ENCODE measurements around the gene VWA5B2.

Gene VWA5B2

GRCh38 chr3:184236033-184236410 lies 6.6 kb downstream of the VWA5B2 start:
- Histone ChIP-seq H2AFZ (no peak overlapping the region), H3K27ac (no peak overlapping the region), H3K36me3 (ENCODE audit: control insufficient read depth, insufficient read depth, low read length) (no peaks in the 10 kb centered on the region), H3K4me3 (ENCODE audit: low read depth, low read length) (no peak overlapping the region), H3K4me1 (peaks cover 7% of the 10 kb centered on the region), H3K27me3 (ENCODE audit: control insufficient read depth, insufficient read depth, low read length) (no peaks in the 10 kb centered on the region), H3K9me3 (ENCODE audit: control insufficient read depth, low read length) (no peaks in the 10 kb centered on the region), H3K4me2 (ENCODE audit: low read length) (no peak overlapping the region), H3K79me2 (no peaks in the 10 kb centered on the region), H3K9ac (no peak overlapping the region)
- TF ChIP-seq, protein P1, sequence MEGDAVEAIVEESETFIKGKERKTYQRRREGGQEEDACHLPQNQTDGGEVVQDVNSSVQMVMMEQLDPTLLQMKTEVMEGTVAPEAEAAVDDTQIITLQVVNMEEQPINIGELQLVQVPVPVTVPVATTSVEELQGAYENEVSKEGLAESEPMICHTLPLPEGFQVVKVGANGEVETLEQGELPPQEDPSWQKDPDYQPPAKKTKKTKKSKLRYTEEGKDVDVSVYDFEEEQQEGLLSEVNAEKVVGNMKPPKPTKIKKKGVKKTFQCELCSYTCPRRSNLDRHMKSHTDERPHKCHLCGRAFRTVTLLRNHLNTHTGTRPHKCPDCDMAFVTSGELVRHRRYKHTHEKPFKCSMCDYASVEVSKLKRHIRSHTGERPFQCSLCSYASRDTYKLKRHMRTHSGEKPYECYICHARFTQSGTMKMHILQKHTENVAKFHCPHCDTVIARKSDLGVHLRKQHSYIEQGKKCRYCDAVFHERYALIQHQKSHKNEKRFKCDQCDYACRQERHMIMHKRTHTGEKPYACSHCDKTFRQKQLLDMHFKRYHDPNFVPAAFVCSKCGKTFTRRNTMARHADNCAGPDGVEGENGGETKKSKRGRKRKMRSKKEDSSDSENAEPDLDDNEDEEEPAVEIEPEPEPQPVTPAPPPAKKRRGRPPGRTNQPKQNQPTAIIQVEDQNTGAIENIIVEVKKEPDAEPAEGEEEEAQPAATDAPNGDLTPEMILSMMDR (IDR thresholded peaks at IDR 0.05), result no peak

GRCh38 chr3:184236636-184237035 lies 7.3 kb downstream of the VWA5B2 start:
- H3K36me3 ChIP-seq (ENCODE audit: control insufficient read depth, insufficient read depth, low read length), result no peaks in the 10 kb centered on the region
- H3K27me3 ChIP-seq (ENCODE audit: control insufficient read depth, insufficient read depth, low read length), result no peaks in the 10 kb centered on the region
- H3K27ac ChIP-seq, result no peak overlapping the region
- no peaks in the 10 kb centered on the region for H3K79me2 ChIP-seq
- TF ChIP-seq, protein P1 (IDR thresholded peaks at IDR 0.05), result no peak
- H2AFZ ChIP-seq, result no peak overlapping the region
- H3K9ac ChIP-seq, result no peak overlapping the region
- no peak overlapping the region for H3K4me2 ChIP-seq (ENCODE audit: low read length)
- no peaks in the 10 kb centered on the region for H3K9me3 ChIP-seq (ENCODE audit: control insufficient read depth, low read length)
- peaks cover 7% of the 10 kb centered on the region for H3K4me1 ChIP-seq
- no peak overlapping the region for H3K4me3 ChIP-seq (ENCODE audit: low read depth, low read length)

DNA sequence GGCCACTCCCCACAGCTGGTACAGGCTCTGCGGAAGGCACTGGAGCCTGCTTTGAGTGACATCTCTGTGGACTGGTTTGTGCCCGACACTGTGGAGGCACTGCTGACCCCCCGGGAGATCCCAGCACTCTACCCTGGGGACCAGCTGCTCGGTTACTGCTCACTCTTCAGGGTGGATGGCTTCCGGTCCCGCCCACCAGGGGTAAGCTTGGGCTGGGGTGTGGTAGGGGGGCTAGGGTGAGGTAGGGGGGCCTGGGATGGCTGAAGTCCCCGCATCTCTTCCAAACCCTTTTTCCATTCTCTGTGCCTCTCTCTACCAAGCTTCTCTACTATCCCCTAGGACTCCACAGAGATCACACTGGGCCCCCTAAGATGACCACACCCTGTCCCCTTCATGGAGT lies 7.8 kb downstream of the VWA5B2 start:
- Histone ChIP-seq H3K4me2 (ENCODE audit: low read length) (no peak overlapping the region), H3K27me3 (ENCODE audit: control insufficient read depth, insufficient read depth, low read length) (no peaks in the 10 kb centered on the region), H3K4me3 (ENCODE audit: low read depth, low read length) (no peak overlapping the region), H3K9ac (no peak overlapping the region), H3K4me1 (peaks cover 10% of the 10 kb centered on the region), H3K79me2 (no peaks in the 10 kb centered on the region), H3K27ac (no peak overlapping the region), H2AFZ (no peak overlapping the region), H3K9me3 (ENCODE audit: control insufficient read depth, low read length) (no peaks in the 10 kb centered on the region), H3K36me3 (ENCODE audit: control insufficient read depth, insufficient read depth, low read length) (no peaks in the 10 kb centered on the region)
- TF ChIP-seq, protein P1 (IDR thresholded peaks at IDR 0.05), result no peak

DNA sequence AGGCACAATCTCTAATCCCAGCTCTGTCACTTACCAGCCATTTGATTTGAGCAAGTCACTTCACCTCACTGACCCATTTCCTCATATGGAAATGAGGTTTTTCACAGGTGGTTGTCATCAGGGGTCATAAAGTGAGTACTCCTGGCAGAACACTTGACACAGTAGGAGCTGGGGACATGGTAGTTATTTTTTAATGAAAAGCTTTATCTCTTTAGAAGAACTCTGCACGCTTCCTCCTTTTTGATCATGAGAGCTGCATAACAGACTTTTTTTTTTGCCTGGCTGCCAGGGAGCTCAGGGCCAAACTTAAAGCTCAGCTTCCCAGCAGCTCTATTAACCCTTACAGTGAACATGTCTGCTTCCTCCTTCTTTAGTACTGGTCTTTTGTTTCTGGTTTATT lies 8.4 kb downstream of the VWA5B2 start:
- Histone ChIP-seq H3K36me3 (ENCODE audit: control insufficient read depth, insufficient read depth, low read length) (no peaks in the 10 kb centered on the region), H3K9me3 (ENCODE audit: control insufficient read depth, low read length) (no peaks in the 10 kb centered on the region), H3K27me3 (ENCODE audit: control insufficient read depth, insufficient read depth, low read length) (no peaks in the 10 kb centered on the region), H2AFZ (no peak overlapping the region), H3K4me3 (ENCODE audit: low read depth, low read length) (no peak overlapping the region), H3K79me2 (no peaks in the 10 kb centered on the region), H3K4me2 (ENCODE audit: low read length) (no peak overlapping the region), H3K27ac (no peak overlapping the region), H3K9ac (no peak overlapping the region), H3K4me1 (peaks cover 12% of the 10 kb centered on the region)
- TF ChIP-seq, protein P1 (IDR thresholded peaks at IDR 0.05), result no peak

DNA sequence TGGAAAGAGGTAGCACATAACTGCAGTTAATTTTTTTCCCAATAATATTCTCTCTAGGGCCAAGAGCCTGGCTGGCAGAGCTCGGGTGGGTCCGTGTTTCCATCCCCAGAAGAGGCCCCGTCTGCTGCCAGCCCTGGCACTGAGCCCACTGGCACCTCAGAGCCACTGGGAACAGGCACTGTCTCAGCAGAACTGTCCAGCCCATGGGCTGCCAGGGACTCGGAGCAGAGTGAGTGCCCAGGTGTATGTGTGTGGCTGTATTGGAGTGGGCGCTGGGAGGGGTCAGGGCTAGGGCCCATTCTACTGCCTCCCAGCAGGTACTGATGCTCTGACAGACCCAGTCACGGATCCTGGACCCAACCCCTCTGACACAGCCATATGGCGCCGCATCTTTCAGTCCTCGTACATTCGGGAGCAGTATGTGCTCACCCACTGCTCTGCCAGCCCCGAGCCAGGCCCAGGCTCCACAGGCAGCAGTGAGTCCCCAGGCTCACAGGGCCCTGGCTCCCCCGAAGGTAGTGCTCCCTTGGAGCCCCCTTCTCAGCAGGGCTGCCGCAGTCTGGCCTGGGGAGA lies 8.9 kb downstream of the VWA5B2 start:
- Histone ChIP-seq H3K36me3 (ENCODE audit: control insufficient read depth, insufficient read depth, low read length) (no peaks in the 10 kb centered on the region), H3K4me2 (ENCODE audit: low read length) (no peak overlapping the region)

More for the DNA sequence above, 8.9 kb downstream of the VWA5B2 start:
- TF ChIP-seq, protein P1 (IDR thresholded peaks at IDR 0.05), result no peak
- Histone ChIP-seq H2AFZ (no peak overlapping the region), H3K4me3 (ENCODE audit: low read depth, low read length) (no peak overlapping the region), H3K27me3 (ENCODE audit: control insufficient read depth, insufficient read depth, low read length) (no peaks in the 10 kb centered on the region), H3K79me2 (no peaks in the 10 kb centered on the region), H3K9me3 (ENCODE audit: control insufficient read depth, low read length) (no peaks in the 10 kb centered on the region), H3K4me1 (peaks cover 12% of the 10 kb centered on the region), H3K9ac (no peak overlapping the region), H3K27ac (no peak overlapping the region)

All from parathyroid adenoma (tissue), 2 donors.